K562 (cell line): ENCODE results near the gene DPEP1. TPM values are rescaled to one million over a fixed set of nuclear protein-coding genes. Genes with fewer than 3 reads are reported as not detected.

Experiments used
- CBX1 ChIP-seq: sonication (generic); IDR thresholded peaks from 2 replicates; pipeline ENCODE4 v1.6.1; 2016; ENCODE audit warnings: antibody characterized with exemption, low read depth, mild to moderate bottlenecking
- EP400 ChIP-seq: fragments of 450-650 bp; IDR thresholded peaks from 2 replicates; pipeline ENCODE4 v1.6.1; 2017; ENCODE audit warnings: antibody characterized with exemption, mild to moderate bottlenecking, moderate library complexity
- FOXJ2 ChIP-seq: fragments of 200-800 bp; sonication (Bioruptor generic); IDR thresholded peaks from 2 replicates; pipeline ENCODE4 v1.6.1; 2016; ENCODE audit warnings: missing genetic modification characterization, missing compliant biosample characterization
- HNRNPLL ChIP-seq: fragments of 200-400 bp; formaldehyde crosslinking; IDR thresholded peaks from 2 replicates; pipeline ENCODE4 v1.6.1; 2017; ENCODE audit warnings: low read length, low read depth, mild to moderate bottlenecking; ENCODE audit not compliant: poor library complexity, severe bottlenecking
- SIN3A ChIP-seq, 2 experiments: fragments of 150-350 bp in 1 of 2; IDR thresholded peaks; 2 replicates each; pipeline ENCODE4 v1.6.1; 2011 to 2016; ENCODE audit warnings: borderline replicate concordance in 2 of 2, low read depth in 2 of 2, low read length in 2 of 2, mild to moderate bottlenecking in 2 of 2, moderate library complexity in 2 of 2; ENCODE audit not compliant: control insufficient read depth in 1 of 2
- ZFP1 ChIP-seq: fragments of 450-650 bp; formaldehyde crosslinking; IDR thresholded peaks from 2 replicates; pipeline ENCODE4 v1.4.0; 2020; ENCODE audit warnings: mild to moderate bottlenecking, mixed read lengths
- ZNF140 ChIP-seq: fragments of 250-450 bp; sonication (Bioruptor Pico); IDR thresholded peaks from 2 replicates; pipeline ENCODE4 v1.8.0; 2021; ENCODE audit warnings: moderate library complexity, mild to moderate bottlenecking, inconsistent platforms
- ZNF24 ChIP-seq: fragments of 450-650 bp; IDR thresholded peaks from 2 replicates; pipeline ENCODE4 v1.6.1; 2016
- ZNF551 ChIP-seq: fragments of 250-450 bp; sonication (Bioruptor Pico); IDR thresholded peaks from 2 replicates; pipeline ENCODE4 v1.5.0; 2021; ENCODE audit warnings: mild to moderate bottlenecking, moderate library complexity
- polyA plus RNA-seq, 8 experiments: library from polyadenylated mRNA; depleted of rRNA in 4 of 8; stranded (reverse) in 5 of 8; unstranded in 3 of 8; fragments of >200 nt; fragmentation: Nextera tagmentation in 2 of 8; fragmentation: Illumina TruSeq in 1 of 8; extraction: Ambion mirVana in 2 of 8; extraction: Trizol in 1 of 8; gene quantifications; 2 replicates each; pipeline versions ENCODE4 v1.2.1 to v1.2.3, GENCODE V29; 2011 to 2014; ENCODE audit warnings: inconsistent platforms in 1 of 8, missing spikeins in 1 of 8
- total RNA-seq, 7 experiments: library from RNA; depleted of rRNA in 6 of 7; stranded (reverse); fragments of >200 nt in 6 of 7; fragmentation: Illumina TruSeq in 2 of 7; extraction: Trizol in 2 of 7; gene quantifications; 2 replicates each; pipeline versions ENCODE4 v1.2.1 to v1.2.3, GENCODE V29; 2011 to 2021; ENCODE audit warnings: low replicate concordance in 1 of 7
- TF ChIP-seq, protein P1 (sequence below): sonication (generic); formaldehyde crosslinking; IDR thresholded peaks from 2 replicates; pipeline ENCODE4 v1.8.0; 2023; ENCODE audit warnings: mild to moderate bottlenecking, missing genetic modification reagents
- TF ChIP-seq, protein P2 (sequence below): sonication (generic); formaldehyde crosslinking; IDR thresholded peaks from 2 replicates; pipeline ENCODE4 v1.9.0; 2022; ENCODE audit warnings: mild to moderate bottlenecking, missing genetic modification reagents
- TF ChIP-seq, protein P3 (sequence below): sonication (generic); formaldehyde crosslinking; IDR thresholded peaks from 2 replicates; pipeline ENCODE4 v1.8.1; 2023; ENCODE audit warnings: mild to moderate bottlenecking, missing genetic modification reagents
- TF ChIP-seq, protein P4 (sequence below), 3 experiments: fragments of 200-800 bp in 1 of 3; fragments of 250-450 bp in 1 of 3; fragments of 450-650 bp in 1 of 3; sonication (Bioruptor Pico) in 1 of 3; sonication (Bioruptor generic) in 1 of 3; formaldehyde crosslinking in 1 of 3; IDR thresholded peaks; 2 replicates each; pipeline versions ENCODE4 v1.6.1 to v1.8.0; 2016 to 2022; ENCODE audit warnings: mild to moderate bottlenecking in 2 of 3, missing genetic modification characterization in 2 of 3, missing compliant biosample characterization in 1 of 3, moderate library complexity in 1 of 3
- TF ChIP-seq, protein P5 (sequence below): fragments of 250-450 bp; sonication (Bioruptor Pico); IDR thresholded peaks from 2 replicates; pipeline ENCODE4 v1.4.0; 2020; ENCODE audit warnings: mild to moderate bottlenecking

DPEP1 gene
- total and polyA plus RNA-seq, 9 of the 15 experiments (the other 6 are each of a cell fraction or from before 2014, with no cell fraction given), result 0.14 to 0.31 (median 0.20) TPM; not detected in 6

DNA sequence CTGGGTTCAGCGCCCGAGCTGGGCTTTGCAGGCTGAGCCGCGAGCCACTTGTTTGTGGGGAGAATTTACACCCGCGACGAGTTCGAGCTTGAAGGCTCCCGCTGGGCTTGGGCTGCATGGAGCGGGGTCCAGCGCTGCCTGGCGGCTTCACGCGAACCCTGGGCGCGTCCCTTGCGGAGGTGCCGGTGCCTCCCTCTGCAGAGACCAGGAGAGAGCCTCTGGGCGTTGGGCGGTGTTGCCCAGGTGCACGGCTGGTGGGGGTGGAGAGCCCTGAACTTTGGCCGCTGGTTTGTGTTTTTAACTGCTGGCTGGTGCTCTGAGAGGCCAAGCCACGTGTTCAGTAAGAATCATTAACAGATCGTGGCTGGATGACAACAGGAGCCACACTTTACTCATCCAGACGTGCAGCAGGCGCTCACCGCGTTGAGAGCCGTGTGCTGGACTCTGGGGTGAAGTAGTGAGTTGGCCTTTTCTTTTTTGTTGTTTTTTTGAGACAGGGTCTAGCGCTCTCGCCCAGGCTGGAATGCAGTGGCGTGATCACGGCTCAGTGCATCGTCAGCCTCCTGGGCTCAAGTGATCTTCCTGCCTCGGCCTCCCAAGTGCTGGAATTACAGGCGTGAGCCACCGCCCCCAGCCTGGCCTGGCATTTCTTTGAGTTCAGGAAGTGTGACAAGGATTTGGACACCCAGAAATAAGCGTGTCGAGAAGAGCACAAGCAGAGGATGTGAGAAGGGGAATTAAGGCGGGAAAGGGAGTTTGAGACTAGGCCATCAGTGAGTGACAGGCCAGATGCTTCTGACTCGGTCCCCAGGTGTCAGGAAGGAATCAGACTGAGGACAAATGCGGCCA is 73.9 kb downstream of the DPEP1 start (continued):
- TF ChIP-seq, protein P1, sequence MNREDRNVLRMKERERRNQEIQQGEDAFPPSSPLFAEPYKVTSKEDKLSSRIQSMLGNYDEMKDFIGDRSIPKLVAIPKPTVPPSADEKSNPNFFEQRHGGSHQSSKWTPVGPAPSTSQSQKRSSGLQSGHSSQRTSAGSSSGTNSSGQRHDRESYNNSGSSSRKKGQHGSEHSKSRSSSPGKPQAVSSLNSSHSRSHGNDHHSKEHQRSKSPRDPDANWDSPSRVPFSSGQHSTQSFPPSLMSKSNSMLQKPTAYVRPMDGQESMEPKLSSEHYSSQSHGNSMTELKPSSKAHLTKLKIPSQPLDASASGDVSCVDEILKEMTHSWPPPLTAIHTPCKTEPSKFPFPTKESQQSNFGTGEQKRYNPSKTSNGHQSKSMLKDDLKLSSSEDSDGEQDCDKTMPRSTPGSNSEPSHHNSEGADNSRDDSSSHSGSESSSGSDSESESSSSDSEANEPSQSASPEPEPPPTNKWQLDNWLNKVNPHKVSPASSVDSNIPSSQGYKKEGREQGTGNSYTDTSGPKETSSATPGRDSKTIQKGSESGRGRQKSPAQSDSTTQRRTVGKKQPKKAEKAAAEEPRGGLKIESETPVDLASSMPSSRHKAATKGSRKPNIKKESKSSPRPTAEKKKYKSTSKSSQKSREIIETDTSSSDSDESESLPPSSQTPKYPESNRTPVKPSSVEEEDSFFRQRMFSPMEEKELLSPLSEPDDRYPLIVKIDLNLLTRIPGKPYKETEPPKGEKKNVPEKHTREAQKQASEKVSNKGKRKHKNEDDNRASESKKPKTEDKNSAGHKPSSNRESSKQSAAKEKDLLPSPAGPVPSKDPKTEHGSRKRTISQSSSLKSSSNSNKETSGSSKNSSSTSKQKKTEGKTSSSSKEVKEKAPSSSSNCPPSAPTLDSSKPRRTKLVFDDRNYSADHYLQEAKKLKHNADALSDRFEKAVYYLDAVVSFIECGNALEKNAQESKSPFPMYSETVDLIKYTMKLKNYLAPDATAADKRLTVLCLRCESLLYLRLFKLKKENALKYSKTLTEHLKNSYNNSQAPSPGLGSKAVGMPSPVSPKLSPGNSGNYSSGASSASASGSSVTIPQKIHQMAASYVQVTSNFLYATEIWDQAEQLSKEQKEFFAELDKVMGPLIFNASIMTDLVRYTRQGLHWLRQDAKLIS, result no peak
- TF ChIP-seq ZNF140 (CRISPR knock-in tag) (no peak), EP400 (no peak), ZFP1 (CRISPR knock-in tag) (no peak), ZNF24 (no peak), FOXJ2 (tag) (no peak), CBX1 (no peak), HNRNPLL (peak; percentile 20), SIN3A (IDR thresholded peaks at IDR 0.05; ENCODE audit: borderline replicate concordance in 2 of 2, control insufficient read depth in 1 of 2, low read depth in 2 of 2, low read length in 2 of 2) (peak in 1 of 2 experiments; percentile 67; a peak in 2 of 4 replicates), ZNF551 (CRISPR knock-in tag) (no peak)
- TF ChIP-seq, protein P2, sequence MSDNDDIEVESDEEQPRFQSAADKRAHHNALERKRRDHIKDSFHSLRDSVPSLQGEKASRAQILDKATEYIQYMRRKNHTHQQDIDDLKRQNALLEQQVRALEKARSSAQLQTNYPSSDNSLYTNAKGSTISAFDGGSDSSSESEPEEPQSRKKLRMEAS (CRISPR knock-in tag), result peak; percentile 72; the same call in 1 of the 2 replicates
- TF ChIP-seq, protein P3, sequence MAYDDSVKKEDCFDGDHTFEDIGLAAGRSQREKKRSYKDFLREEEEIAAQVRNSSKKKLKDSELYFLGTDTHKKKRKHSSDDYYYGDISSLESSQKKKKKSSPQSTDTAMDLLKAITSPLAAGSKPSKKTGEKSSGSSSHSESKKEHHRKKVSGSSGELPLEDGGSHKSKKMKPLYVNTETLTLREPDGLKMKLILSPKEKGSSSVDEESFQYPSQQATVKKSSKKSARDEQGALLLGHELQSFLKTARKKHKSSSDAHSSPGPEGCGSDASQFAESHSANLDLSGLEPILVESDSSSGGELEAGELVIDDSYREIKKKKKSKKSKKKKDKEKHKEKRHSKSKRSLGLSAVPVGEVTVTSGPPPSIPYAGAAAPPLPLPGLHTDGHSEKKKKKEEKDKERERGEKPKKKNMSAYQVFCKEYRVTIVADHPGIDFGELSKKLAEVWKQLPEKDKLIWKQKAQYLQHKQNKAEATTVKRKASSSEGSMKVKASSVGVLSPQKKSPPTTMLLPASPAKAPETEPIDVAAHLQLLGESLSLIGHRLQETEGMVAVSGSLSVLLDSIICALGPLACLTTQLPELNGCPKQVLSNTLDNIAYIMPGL (CRISPR knock-in tag), result 0 out of 2 replicates have a peak, but pooled peaks have one; percentile 70
- TF ChIP-seq, protein P4, sequence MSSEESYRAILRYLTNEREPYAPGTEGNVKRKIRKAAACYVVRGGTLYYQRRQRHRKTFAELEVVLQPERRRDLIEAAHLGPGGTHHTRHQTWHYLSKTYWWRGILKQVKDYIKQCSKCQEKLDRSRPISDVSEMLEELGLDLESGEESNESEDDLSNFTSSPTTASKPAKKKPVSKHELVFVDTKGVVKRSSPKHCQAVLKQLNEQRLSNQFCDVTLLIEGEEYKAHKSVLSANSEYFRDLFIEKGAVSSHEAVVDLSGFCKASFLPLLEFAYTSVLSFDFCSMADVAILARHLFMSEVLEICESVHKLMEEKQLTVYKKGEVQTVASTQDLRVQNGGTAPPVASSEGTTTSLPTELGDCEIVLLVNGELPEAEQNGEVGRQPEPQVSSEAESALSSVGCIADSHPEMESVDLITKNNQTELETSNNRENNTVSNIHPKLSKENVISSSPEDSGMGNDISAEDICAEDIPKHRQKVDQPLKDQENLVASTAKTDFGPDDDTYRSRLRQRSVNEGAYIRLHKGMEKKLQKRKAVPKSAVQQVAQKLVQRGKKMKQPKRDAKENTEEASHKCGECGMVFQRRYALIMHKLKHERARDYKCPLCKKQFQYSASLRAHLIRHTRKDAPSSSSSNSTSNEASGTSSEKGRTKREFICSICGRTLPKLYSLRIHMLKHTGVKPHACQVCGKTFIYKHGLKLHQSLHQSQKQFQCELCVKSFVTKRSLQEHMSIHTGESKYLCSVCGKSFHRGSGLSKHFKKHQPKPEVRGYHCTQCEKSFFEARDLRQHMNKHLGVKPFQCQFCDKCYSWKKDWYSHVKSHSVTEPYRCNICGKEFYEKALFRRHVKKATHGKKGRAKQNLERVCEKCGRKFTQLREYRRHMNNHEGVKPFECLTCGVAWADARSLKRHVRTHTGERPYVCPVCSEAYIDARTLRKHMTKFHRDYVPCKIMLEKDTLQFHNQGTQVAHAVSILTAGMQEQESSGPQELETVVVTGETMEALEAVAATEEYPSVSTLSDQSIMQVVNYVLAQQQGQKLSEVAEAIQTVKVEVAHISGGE (CRISPR knock-in tag; IDR thresholded peaks at IDR 0.05), result 0 out of 6 replicates have a peak, but pooled peaks of 1 of the 3 experiments have one; percentile 8
- TF ChIP-seq, protein P5, sequence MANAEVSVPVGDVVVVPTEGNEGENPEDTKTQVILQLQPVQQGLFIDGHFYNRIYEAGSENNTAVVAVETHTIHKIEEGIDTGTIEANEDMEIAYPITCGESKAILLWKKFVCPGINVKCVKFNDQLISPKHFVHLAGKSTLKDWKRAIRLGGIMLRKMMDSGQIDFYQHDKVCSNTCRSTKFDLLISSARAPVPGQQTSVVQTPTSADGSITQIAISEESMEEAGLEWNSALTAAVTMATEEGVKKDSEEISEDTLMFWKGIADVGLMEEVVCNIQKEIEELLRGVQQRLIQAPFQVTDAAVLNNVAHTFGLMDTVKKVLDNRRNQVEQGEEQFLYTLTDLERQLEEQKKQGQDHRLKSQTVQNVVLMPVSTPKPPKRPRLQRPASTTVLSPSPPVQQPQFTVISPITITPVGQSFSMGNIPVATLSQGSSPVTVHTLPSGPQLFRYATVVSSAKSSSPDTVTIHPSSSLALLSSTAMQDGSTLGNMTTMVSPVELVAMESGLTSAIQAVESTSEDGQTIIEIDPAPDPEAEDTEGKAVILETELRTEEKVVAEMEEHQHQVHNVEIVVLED (CRISPR knock-in tag), result no peak
